COLO668 (cell line): ENCODE results near the gene COL10A1.
A peak's percentile ranks its signal among the peaks of the same experiment; 100 is the strongest.

ENCODE experiments used
- DNase-seq: peaks from one replicate; lab custom pipeline; 2025; ENCODE audit not compliant: unreplicated experiment; lab: John Stamatoyannopoulos, UW

The COL10A1 gene

GRCh38 chr6:116088946-116089345 is 37.0 kb downstream of the COL10A1 start:
- DNase-seq = no peak

GRCh38 chr6:116087437-116088027 is 38.4 kb downstream of the COL10A1 start:
- no peak for DNase-seq

- no peak for DNase-seq
Measured at GRCh38 chr6:116084284-116084683, 41.6 kb downstream of the COL10A1 start.

GRCh38 chr6:116083052-116083451 is 42.9 kb downstream of the COL10A1 start:
- no peak for DNase-seq

GRCh38 chr6:116078945-116079344 is 47.0 kb downstream of the COL10A1 start:
- no peak for DNase-seq

- no peak for DNase-seq
Measured at GRCh38 chr6:116078522-116078921, 47.4 kb downstream of the COL10A1 start.

- DNase-seq = no peak
Measured at GRCh38 chr6:116074732-116075390, 51.1 kb downstream of the COL10A1 start.

GRCh38 chr6:116073765-116074440 is 52.0 kb downstream of the COL10A1 start:
- peak; percentile 21 for DNase-seq

GRCh38 chr6:116072368-116072767 is 53.6 kb downstream of the COL10A1 start:
- peak; percentile 4 for DNase-seq

GRCh38 chr6:116070616-116071389 is 55.1 kb downstream of the COL10A1 start:
- DNase-seq = no peak

GRCh38 chr6:116070101-116070500 is 55.8 kb downstream of the COL10A1 start:
- no peak for DNase-seq
